Measurements from ENCODE around the gene RUNX1.

The RUNX1 gene

DNA sequence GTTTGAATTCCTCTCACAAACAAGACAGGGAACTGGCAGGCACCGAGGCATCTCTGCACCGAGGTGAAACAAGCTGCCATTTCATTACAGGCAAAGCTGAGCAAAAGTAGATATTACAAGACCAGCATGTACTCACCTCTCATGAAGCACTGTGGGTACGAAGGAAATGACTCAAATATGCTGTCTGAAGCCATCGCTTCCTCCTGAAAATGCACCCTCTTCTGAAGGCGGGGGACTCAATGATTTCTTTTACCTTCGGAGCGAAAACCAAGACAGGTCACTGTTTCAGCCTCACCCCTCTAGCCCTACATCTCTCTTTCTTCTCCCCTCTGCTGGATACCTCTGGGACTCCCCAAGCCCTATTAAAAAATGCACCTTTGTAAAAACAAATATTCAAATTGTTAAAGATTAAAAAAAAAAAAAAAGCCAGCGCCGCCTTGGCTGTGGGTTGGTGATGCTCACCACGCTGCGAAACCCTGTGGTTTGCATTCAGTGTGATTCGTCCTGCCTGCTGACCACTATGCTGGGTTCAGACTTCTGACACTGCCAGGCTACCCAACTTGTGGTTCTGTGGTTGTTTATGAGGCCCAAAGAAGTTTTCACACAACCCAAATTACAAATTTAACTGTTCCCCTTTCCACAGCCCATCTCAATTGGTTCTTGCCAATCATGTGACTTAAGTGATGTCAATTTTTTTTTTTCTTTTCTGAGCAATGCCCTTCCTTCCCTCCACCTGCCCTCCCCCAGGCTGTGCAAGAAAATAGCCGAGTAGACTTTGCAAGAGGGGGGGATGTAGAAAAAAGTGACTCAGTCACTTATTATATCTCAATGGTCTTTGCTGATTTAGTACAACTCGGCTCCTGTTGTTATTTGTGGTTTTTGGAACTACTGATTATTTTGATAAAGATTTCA lies at the start of gene RUNX1:
Gene RUNX1, minus strand, starts transcription at position 597 of the 912 bp plus-strand sequence.
- Histone ChIP-seq H3K9me3 (ENCODE audit: control insufficient read depth in 5 of 5, low read length in 5 of 5) (no peaks in the 10 kb centered on the region), H3K4me3 (ENCODE audit: low read depth in 1 of 5, low read length in 5 of 5) (peak within 1 kb of the TSS; percentile 4 to 64 (median 54)), H3K36me3 (ENCODE audit: control insufficient read depth in 5 of 5, insufficient read depth in 5 of 5, low read length in 5 of 5) (no peaks in the 10 kb centered on the region), H3K4me1 (ENCODE audit: control insufficient read depth in 5 of 5, insufficient read depth in 5 of 5, low read length in 5 of 5) (peaks cover 7 to 47% (median 36%) of the 10 kb centered on the region in 5 donors), H3K27me3 (ENCODE audit: control insufficient read depth in 5 of 5, insufficient read depth in 4 of 5, low read length in 5 of 5) (no peaks in the 10 kb centered on the region), H3K27ac (ENCODE audit: low read depth, low read length) (peak within 1 kb of the TSS; percentile 24), H3K9ac (ENCODE audit: low read length in 5 of 5) (peak within 1 kb of the TSS in 3 of 5 donors; percentile 0 to 66 (median 3))

DNA sequence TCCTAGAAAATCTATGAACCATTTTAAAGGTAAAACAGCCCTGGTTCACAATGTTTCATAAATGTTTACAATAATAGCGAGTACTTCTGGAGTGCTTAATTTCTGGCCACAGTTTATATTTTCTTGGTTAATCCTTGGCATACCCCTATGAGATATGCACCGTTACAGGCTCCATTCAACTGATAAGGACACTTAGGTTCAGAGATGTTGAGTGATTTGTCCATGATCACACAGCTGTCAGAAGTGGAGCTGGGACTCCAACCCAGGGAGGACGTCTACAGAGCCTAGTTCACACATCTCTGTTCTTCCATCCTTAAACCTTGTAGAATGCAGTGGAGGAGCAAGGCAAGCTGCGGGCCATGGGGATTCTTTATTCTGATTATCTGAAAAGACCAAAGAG lies 48.4 kb upstream of the RUNX1 start:
- H3K36me3 ChIP-seq (ENCODE audit: control insufficient read depth in 5 of 5, insufficient read depth in 5 of 5, low read length in 5 of 5): no peaks in the 10 kb centered on the region
- H3K4me1 ChIP-seq (ENCODE audit: control insufficient read depth in 5 of 5, insufficient read depth in 5 of 5, low read length in 5 of 5): peaks cover 0 to 7% (median 0%) of the 10 kb centered on the region in 5 donors
- no peak overlapping the region for H3K4me3 ChIP-seq (ENCODE audit: low read depth in 1 of 5, low read length in 5 of 5)
- H3K27ac ChIP-seq (ENCODE audit: low read depth, low read length): no peak overlapping the region
- H3K27me3 ChIP-seq (ENCODE audit: control insufficient read depth in 5 of 5, insufficient read depth in 4 of 5, low read length in 5 of 5): no peaks in the 10 kb centered on the region
- H3K9ac ChIP-seq (ENCODE audit: low read length in 5 of 5): no peak overlapping the region
- no peaks in the 10 kb centered on the region for H3K9me3 ChIP-seq (ENCODE audit: control insufficient read depth in 5 of 5, low read length in 5 of 5)

DNA sequence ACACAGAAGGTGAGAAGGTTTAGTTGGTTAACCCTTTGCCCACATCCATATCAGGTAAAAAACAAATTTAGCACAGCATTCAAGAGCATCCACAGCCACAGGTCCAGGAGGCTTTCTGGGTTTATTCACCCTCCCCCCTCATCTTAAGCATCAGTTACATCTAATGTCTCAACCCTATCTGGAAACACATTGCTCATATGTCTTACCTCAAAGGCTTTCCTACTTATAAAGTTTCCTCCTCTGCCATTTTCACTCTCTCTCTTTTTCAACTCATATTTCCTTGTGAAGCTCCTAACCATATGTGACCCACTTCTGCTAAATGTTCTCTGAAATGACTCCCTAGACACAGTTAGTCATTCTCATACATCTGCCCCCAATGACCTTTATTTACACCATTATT lies 47.9 kb upstream of the RUNX1 start:
- H3K9me3 ChIP-seq (ENCODE audit: control insufficient read depth in 5 of 5, low read length in 5 of 5): no peaks in the 10 kb centered on the region
- H3K27me3 ChIP-seq (ENCODE audit: control insufficient read depth in 5 of 5, insufficient read depth in 4 of 5, low read length in 5 of 5): no peaks in the 10 kb centered on the region
- no peaks in the 10 kb centered on the region for H3K36me3 ChIP-seq (ENCODE audit: control insufficient read depth in 5 of 5, insufficient read depth in 5 of 5, low read length in 5 of 5)
- H3K27ac ChIP-seq (ENCODE audit: low read depth, low read length): no peak overlapping the region
- no peak overlapping the region for H3K4me3 ChIP-seq (ENCODE audit: low read depth in 1 of 5, low read length in 5 of 5)
- no peak overlapping the region for H3K9ac ChIP-seq (ENCODE audit: low read length in 5 of 5)
- H3K4me1 ChIP-seq (ENCODE audit: control insufficient read depth in 5 of 5, insufficient read depth in 5 of 5, low read length in 5 of 5): peaks cover 0 to 7% (median 0%) of the 10 kb centered on the region in 5 donors

DNA sequence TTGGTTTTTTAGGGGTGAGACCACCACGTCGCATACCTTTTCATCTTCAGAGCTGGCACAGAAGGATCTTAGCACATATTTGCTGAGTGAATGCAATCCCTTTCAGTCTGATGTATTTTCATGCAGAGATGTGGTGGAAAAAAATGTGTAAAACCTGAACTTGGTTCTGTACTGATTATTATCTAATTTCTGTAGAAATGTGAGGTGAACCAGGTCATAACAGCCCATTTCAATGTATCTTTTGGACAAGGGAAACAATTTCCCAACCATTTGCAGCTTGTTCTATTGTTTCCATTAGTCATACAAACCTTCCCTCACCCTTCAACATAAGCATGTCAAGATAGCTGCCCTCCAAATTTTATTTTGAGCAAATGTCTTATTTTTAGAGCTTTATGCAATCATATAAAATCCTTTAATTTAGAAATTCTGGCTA lies 46.8 kb upstream of the RUNX1 start:
- Histone ChIP-seq H3K4me3 (ENCODE audit: low read depth in 1 of 5, low read length in 5 of 5) (no peak overlapping the region), H3K27ac (ENCODE audit: low read depth, low read length) (no peak overlapping the region), H3K4me1 (ENCODE audit: control insufficient read depth in 5 of 5, insufficient read depth in 5 of 5, low read length in 5 of 5) (peaks cover 0 to 7% (median 0%) of the 10 kb centered on the region in 5 donors), H3K27me3 (ENCODE audit: control insufficient read depth in 5 of 5, insufficient read depth in 4 of 5, low read length in 5 of 5) (no peaks in the 10 kb centered on the region), H3K9ac (ENCODE audit: low read length in 5 of 5) (no peak overlapping the region), H3K36me3 (ENCODE audit: control insufficient read depth in 5 of 5, insufficient read depth in 5 of 5, low read length in 5 of 5) (no peaks in the 10 kb centered on the region), H3K9me3 (ENCODE audit: control insufficient read depth in 5 of 5, low read length in 5 of 5) (no peaks in the 10 kb centered on the region)

DNA sequence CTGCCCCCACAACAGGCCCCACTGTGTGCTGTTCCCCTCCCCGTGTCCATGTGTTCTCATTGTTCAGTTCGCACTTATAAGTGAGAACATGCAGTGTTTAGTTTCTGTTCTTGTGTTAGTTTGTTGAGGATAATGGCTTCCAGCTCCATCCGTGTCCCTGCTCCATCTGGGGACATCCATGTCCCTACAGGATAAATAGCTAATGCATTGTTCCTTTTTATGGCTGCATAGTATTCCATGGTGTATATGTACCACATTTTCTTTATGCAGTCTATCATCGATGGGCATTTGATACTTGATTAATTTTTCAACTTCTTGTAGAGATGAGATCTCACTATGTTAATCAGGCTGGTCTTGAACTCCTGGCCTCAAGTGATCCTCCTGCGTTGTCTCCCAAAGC lies 44.4 kb upstream of the RUNX1 start:
- no peak overlapping the region for H3K9ac ChIP-seq (ENCODE audit: low read length in 5 of 5)
- H3K27me3 ChIP-seq (ENCODE audit: control insufficient read depth in 5 of 5, insufficient read depth in 4 of 5, low read length in 5 of 5): no peaks in the 10 kb centered on the region
- no peaks in the 10 kb centered on the region for H3K9me3 ChIP-seq (ENCODE audit: control insufficient read depth in 5 of 5, low read length in 5 of 5)
- H3K4me3 ChIP-seq (ENCODE audit: low read depth in 1 of 5, low read length in 5 of 5): no peak overlapping the region
- no peaks in the 10 kb centered on the region for H3K36me3 ChIP-seq (ENCODE audit: control insufficient read depth in 5 of 5, insufficient read depth in 5 of 5, low read length in 5 of 5)
- peaks cover 0 to 7% (median 0%) of the 10 kb centered on the region in 5 donors for H3K4me1 ChIP-seq (ENCODE audit: control insufficient read depth in 5 of 5, insufficient read depth in 5 of 5, low read length in 5 of 5)
- no peak overlapping the region for H3K27ac ChIP-seq (ENCODE audit: low read depth, low read length)

DNA sequence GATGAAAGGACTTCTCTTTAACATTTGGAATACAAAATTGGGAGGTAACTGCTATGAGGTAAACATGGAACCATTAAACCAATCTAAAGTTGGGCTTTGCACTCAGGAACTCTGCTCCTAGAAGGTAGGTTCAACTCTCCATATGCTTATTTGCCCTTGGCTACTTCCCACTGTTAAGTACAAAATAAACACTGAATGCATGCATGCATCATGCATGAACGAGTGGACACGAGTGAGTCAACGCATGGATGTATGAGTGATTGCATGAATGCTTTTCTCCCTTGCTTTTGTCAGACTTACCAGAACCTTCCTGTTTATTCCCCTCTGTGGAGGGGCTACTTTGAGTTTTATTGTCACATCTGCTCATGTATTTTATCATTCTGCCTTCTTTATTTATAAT lies 42.4 kb upstream of the RUNX1 start:
- Histone ChIP-seq H3K27ac (ENCODE audit: low read depth, low read length) (no peak overlapping the region), H3K4me1 (ENCODE audit: control insufficient read depth in 5 of 5, insufficient read depth in 5 of 5, low read length in 5 of 5) (peaks cover 0 to 7% (median 3%) of the 10 kb centered on the region in 5 donors), H3K36me3 (ENCODE audit: control insufficient read depth in 5 of 5, insufficient read depth in 5 of 5, low read length in 5 of 5) (no peaks in the 10 kb centered on the region), H3K27me3 (ENCODE audit: control insufficient read depth in 5 of 5, insufficient read depth in 4 of 5, low read length in 5 of 5) (no peaks in the 10 kb centered on the region), H3K9me3 (ENCODE audit: control insufficient read depth in 5 of 5, low read length in 5 of 5) (no peaks in the 10 kb centered on the region), H3K9ac (ENCODE audit: low read length in 5 of 5) (no peak overlapping the region), H3K4me3 (ENCODE audit: low read depth in 1 of 5, low read length in 5 of 5) (no peak overlapping the region)

DNA sequence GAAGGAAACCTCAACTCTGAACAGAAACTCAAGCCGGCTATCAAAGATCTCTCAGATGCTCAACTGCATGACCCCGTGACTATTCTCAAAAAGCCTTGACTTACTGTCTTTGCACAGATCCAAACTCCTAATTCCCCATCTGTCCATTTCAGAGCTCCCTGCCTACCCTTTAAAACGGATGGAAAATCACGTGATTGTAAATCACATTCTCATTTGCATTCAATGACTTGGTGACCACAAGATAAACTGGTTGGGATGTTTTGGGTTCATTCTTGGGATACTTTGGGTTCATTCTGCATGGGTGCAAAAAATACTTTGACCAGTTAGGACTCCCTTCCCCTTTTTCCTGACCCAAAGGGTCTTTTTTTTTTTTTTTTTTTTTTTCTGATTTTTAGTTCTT lies 41.3 kb upstream of the RUNX1 start:
- no peaks in the 10 kb centered on the region for H3K36me3 ChIP-seq (ENCODE audit: control insufficient read depth in 5 of 5, insufficient read depth in 5 of 5, low read length in 5 of 5)
- H3K4me3 ChIP-seq (ENCODE audit: low read depth in 1 of 5, low read length in 5 of 5): no peak overlapping the region
- H3K27ac ChIP-seq (ENCODE audit: low read depth, low read length): no peak overlapping the region
- H3K27me3 ChIP-seq (ENCODE audit: control insufficient read depth in 5 of 5, insufficient read depth in 4 of 5, low read length in 5 of 5): no peaks in the 10 kb centered on the region
- no peak overlapping the region for H3K9ac ChIP-seq (ENCODE audit: low read length in 5 of 5)
- H3K4me1 ChIP-seq (ENCODE audit: control insufficient read depth in 5 of 5, insufficient read depth in 5 of 5, low read length in 5 of 5): peaks cover 0 to 5% (median 0%) of the 10 kb centered on the region in 5 donors
- H3K9me3 ChIP-seq (ENCODE audit: control insufficient read depth in 5 of 5, low read length in 5 of 5): no peaks in the 10 kb centered on the region

DNA sequence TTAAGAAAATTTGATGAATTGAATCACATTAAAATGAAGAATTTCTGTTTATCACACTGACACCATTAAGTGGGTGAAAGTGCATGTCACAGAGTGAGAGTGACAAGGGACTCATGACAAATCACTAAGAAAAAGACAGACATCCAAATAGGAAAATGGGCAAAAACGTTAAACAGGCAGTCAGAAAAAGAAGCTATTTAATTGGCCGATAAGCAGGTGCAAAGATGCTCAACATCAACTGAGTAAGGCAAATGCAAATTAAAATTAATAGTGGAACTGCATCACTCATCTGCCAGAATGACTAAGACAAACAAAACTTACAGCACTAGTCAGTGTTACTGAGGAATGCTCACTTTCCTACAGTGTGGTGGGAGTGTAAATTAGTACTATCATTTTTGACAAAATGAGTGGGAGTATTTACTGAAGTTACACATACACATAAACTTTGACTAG lies 39.2 kb upstream of the RUNX1 start:
- Histone ChIP-seq H3K4me1 (ENCODE audit: control insufficient read depth in 5 of 5, insufficient read depth in 5 of 5, low read length in 5 of 5) (peaks cover 0 to 5% (median 0%) of the 10 kb centered on the region in 5 donors), H3K9me3 (ENCODE audit: control insufficient read depth in 5 of 5, low read length in 5 of 5) (no peaks in the 10 kb centered on the region), H3K27ac (ENCODE audit: low read depth, low read length) (no peak overlapping the region), H3K36me3 (ENCODE audit: control insufficient read depth in 5 of 5, insufficient read depth in 5 of 5, low read length in 5 of 5) (no peaks in the 10 kb centered on the region), H3K27me3 (ENCODE audit: control insufficient read depth in 5 of 5, insufficient read depth in 4 of 5, low read length in 5 of 5) (no peaks in the 10 kb centered on the region), H3K9ac (ENCODE audit: low read length in 5 of 5) (no peak overlapping the region), H3K4me3 (ENCODE audit: low read depth in 1 of 5, low read length in 5 of 5) (no peak overlapping the region)

DNA sequence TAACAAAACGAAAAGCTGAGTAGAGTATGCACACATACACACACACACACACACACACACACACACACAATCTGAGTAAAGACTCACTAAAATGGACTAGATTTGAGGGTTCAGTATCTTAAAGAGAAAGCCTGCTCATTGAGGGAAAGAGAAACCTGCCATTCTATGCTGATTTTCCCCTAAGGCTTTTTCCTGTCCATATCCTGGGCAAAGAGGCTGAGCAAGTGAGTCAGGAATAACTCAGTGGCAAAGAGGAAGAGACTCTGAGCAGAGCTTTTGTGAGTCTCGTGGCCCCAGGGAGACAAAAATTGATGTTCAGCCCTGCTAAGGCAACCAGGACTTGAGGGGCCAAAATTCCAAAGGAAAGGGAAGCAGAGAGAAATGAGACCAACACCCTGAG lies 37.3 kb upstream of the RUNX1 start:
- H3K36me3 ChIP-seq (ENCODE audit: control insufficient read depth in 5 of 5, insufficient read depth in 5 of 5, low read length in 5 of 5): no peaks in the 10 kb centered on the region
- no peak overlapping the region for H3K4me3 ChIP-seq (ENCODE audit: low read depth in 1 of 5, low read length in 5 of 5)
- H3K9ac ChIP-seq (ENCODE audit: low read length in 5 of 5): no peak overlapping the region
- H3K9me3 ChIP-seq (ENCODE audit: control insufficient read depth in 5 of 5, low read length in 5 of 5): no peaks in the 10 kb centered on the region
- H3K27ac ChIP-seq (ENCODE audit: low read depth, low read length): no peak overlapping the region
- H3K27me3 ChIP-seq (ENCODE audit: control insufficient read depth in 5 of 5, insufficient read depth in 4 of 5, low read length in 5 of 5): no peaks in the 10 kb centered on the region
- peaks cover 0 to 5% (median 0%) of the 10 kb centered on the region in 5 donors for H3K4me1 ChIP-seq (ENCODE audit: control insufficient read depth in 5 of 5, insufficient read depth in 5 of 5, low read length in 5 of 5)

DNA sequence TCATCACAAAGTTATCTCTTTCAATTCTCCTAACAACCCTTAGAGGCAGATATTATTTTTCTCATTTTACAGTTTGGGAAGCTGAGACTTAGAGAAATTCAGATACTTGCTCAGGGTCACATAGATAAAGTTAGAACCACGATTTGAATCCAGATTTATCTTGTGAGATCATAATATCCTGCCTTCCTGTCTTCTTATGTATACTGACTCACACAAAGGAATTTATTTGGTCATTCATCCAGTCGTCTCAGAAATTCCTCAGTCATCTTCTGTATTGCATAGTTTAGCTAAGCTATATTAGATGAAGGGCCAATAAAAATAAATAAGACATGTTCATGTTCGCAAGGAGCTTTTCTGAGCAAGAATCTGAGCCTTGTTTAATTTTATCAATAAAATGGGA lies 35.8 kb upstream of the RUNX1 start:
- no peaks in the 10 kb centered on the region for H3K27me3 ChIP-seq (ENCODE audit: control insufficient read depth in 5 of 5, insufficient read depth in 4 of 5, low read length in 5 of 5)
- H3K4me3 ChIP-seq (ENCODE audit: low read depth in 1 of 5, low read length in 5 of 5): no peak overlapping the region
- H3K36me3 ChIP-seq (ENCODE audit: control insufficient read depth in 5 of 5, insufficient read depth in 5 of 5, low read length in 5 of 5): no peaks in the 10 kb centered on the region
- H3K27ac ChIP-seq (ENCODE audit: low read depth, low read length): no peak overlapping the region
- H3K9ac ChIP-seq (ENCODE audit: low read length in 5 of 5): no peak overlapping the region
- peaks cover 0 to 5% (median 0%) of the 10 kb centered on the region in 5 donors for H3K4me1 ChIP-seq (ENCODE audit: control insufficient read depth in 5 of 5, insufficient read depth in 5 of 5, low read length in 5 of 5)
- H3K9me3 ChIP-seq (ENCODE audit: control insufficient read depth in 5 of 5, low read length in 5 of 5): no peaks in the 10 kb centered on the region

Measured in subcutaneous abdominal adipose tissue (tissue), 5 donors.